Activated CD4-positive, CD25-positive, alpha-beta regulatory T cell treated with anti-CD3 and anti-CD28 coated beads, Interleukin-2, amount 50 U/mL, for 24 hours (primary cell): ENCODE results near the gene KLF8.
"Not testable (repeated sequence)": the region's sequence is repeated elsewhere in the genome, so short reads cannot be mapped to it uniquely, and the experiment has no call there.

ENCODE experiments used
- ATAC-seq, 2 donors: fragments of 150-1000 bp; cut with Tn5 transposase; one replicate each; pipeline ENCODE4 v1.10.0; 2021; ENCODE audit warnings: mild to moderate bottlenecking in 1 of 2, moderate library complexity in 1 of 2

The KLF8 gene

DNA sequence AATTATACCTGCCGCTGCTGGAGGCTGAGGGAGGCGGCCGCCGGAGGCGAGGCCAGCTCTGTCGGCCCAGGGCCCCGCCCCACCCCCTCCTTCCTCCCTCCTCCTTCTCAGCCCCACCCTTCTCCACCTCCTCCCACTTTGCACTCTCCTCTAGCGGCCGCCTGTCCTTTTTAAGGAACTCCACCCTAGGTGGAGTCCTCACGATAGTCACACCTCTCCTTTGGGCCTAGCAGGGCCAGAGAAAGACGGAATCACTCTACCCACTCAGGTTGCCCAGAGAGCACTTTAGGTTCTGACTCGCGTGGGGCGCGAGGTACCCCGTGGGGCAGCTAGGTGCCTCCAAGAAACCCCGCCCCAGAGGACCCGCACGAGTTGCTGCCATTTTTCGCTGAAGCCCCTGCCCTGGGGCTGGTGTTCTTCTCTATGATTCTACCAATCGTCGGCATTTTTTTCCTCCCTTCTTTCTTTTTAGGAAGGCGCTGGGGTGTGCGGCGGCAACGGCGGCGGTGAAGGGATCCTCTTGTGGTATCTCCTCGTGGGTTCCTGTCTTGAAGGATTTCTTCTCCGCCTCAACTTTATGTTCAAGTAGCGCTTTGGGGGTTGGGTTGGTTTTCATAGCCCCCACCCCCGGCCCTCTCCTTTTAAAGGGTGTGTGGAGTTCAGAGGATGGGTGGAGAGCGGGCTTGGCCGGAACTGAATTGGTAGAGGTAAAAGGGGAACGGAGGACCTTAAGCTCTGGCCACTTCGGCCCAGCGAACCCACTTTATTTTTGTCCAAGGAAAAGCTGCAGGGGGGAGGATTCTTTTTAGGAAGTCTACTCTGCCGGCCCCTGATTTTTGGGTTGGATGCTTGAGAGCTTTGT, at the start of gene KLF8:
TSS of gene KLF8 (plus strand) at position 136 of the 862 bp plus-strand sequence. CDS start 979 bp downstream, outside the sequence.
- ATAC-seq: peak; percentile 72 to 75

DNA sequence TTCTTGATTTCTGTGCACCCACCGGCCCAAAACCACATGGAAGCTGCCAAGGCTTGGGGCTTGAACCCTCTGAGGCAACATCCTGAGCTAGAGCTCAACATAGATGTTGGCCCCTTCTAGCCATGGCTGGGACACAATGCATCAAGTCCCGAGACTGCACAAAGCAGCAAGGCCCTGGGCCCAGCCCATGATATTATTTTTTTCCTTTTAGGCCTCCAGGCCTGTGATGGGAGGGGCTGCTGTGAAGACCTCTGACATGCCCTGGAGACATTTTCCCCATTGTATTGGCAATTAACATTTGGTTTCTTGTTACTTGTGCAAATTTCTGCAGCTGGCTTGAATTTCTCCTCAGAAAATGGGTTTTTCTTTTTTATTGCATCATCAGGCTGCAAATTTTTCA, 25.2 kb upstream of the KLF8 start:
- not testable (repeated sequence) for ATAC-seq

DNA sequence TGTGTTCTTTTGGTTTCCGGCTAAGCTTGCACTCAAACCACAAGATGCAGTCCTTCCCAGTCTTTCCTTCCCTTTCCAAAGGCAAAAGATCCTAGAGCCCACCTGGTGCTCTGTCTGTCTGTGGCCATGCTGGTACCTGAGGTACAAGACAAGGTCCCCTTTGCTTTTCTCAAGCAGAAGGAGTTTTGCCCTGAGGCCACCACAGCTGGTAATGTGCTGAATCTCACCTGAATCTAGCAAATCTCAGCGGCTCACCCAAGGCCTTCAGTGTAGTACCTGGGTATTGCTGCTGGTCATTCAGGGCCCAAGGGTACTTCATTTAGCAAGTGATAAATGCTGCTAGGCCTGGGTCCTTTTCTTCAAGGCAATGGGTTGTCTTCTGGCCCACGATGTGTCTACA, 20.5 kb upstream of the KLF8 start:
- no peak for ATAC-seq

DNA sequence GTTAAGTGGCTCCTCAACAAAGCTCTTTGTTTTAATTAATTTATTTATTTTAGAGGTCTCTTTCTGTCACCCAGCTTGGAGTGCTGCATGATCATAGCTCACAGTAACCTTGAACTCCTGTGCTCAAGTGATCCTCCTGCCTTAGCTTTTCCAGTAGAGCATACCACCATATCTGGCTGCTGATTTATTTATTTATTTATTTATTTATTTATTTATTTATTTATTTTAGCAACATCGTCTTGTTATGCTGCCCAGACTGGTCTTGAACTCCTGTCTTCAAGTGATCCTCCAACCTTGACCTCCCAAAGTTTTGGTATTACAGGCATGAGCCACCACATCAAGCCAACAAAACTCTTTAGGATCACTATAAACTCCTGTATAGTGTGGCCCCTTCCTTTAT, 15.8 kb upstream of the KLF8 start:
- no peak for ATAC-seq

DNA sequence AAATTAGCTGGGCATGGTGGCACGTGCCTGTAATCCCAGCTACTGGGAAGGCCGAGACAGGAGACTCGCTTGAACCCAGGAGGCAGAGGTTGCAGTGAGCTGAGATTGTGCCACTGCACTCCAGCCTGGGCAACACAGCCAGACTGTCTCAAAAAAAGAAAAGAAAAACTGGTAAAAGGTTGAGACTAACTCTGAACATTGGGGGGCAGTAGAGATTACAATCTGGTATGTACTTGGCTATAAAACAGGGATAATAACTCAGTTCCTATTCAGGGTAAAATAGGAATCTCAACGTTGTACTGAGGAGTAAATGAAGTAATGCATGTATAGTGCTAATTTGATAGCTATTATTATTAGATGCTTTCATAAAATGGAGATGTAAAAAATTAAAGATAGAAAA, 12.5 kb upstream of the KLF8 start:
- ATAC-seq: no peak

DNA sequence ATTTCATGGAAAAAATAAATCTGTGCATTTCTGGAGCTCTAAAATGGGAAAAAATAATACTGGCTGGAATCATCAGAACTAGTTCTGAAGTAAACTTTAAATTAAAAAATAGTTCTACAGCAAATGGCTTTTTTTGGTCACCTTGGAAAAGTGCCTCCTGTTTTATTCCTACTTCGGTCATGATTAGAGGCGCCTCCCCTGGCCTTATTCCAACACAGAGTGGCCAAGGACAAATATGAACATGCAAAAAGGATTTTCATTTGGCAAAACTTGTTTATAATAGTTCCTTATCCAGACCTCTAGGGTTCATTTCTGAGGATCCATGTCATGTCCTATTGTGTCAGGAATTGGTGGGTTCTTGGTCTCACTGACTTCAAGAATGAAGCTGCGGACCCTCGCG, 11.1 kb upstream of the KLF8 start:
- no peak for ATAC-seq

DNA sequence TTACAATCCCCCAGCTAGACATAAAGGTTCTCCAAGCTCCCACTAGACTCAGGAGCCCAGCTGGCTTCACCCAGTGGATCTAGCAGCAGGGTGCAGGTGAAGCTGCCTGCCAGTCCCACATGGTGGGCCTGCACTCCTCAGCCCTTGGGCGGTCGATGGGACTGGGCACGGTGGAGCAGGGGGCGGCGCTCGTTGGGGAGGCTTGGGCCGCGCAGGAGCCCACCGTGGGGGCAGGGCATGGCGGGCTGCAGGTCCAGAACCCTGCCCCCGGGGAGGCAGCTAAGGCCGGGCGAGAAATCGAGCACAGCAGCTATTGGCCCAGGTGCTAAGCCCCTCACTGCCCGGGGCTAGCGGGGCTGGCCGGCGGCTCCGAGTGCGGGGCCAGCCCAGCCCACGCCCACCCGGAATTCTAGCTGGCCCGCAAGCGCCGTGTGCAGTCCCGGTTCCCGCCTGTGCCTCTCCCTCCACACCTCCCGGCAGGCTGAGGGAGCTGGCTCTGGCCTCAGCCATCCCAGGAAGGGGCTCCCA, 9.6 kb upstream of the KLF8 start:
- no peak for ATAC-seq

DNA sequence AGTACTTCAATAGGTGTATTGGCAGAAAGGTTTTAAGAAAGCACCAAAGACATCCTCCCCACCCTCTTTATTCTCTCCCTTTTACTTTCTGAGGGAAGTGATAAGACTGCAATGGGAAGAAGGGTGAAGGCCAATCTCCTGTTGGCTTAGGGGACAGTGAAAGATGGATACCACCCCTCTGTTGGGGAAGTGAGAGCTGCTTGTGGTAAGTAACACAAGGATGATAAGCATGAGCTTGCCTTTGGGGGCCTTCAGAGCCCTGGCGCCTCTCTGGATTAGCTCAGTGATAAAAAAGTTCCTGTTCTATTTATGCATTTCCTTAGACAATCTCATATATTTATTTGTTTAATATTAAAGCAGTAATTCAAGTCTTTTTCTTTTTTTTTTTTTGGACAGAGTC, 5.2 kb upstream of the KLF8 start:
- ATAC-seq: no peak

DNA sequence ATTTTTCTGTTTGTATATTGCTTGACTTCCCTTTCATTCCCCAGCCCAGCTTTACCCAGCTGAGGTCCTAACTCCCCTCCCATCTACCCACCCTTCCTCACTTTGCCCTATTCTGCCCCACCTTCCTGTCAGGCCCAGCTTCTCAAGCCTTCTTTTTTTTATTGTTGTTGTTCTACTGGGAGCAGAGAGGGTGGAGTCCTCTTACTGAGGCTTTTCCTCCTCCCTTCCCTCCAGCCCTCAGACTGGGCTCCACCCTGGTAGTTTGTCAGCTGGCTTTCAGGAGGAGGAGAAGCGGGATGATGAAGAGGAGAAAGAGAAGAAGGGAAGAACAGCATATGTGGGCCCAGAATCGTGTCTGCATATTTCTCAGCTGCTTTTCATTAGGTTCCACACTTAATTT, 3.2 kb upstream of the KLF8 start:
- ATAC-seq: no peak

DNA sequence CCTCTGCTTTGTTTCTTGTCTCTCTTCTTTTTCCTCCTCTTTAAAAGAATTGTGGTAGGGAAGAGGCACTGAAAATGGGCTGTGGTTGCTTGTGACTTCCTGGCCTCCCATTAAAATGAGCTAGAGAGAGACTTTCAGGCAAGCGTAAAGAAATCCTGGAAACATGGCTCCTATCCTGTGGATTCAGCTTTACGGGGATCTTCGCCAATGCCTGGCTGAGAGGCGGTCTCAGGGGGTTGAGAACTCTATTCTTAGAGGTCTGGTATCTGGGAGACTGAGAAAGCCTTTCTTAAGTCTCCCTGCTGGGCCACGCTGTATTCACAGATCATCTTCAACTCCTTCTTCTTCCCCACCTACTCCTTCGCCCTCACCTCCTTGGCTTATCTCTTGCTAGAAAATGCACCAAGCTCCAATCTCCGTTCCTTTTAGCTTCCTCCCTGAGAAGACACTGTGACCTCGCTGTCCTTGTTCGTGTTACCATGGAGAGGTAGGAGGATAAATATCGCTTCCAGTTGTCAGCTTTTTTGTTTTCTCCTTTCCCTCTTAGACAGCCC, 542 bp upstream of the KLF8 start:
- no peak for ATAC-seq

DNA sequence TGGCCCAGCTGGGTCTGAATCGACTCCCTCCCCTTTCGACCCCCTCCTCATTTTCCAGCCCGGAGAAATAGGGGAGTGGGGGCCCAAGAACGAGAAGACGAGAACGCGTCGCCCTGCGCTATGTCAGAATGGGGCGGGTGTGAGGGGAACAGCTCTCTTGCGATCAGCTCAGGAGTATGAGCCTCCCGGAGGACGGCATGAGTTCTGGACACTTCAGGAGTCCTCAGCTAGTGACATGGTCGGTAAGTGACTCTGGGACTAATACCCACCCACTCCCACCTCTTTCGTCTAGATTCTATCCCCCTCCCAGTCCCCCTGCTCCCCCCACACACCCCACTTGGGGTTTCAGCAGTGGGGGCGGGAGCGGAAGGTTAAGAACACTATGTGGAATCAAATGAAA, 944 bp downstream of the KLF8 start:
- ATAC-seq: no peak

DNA sequence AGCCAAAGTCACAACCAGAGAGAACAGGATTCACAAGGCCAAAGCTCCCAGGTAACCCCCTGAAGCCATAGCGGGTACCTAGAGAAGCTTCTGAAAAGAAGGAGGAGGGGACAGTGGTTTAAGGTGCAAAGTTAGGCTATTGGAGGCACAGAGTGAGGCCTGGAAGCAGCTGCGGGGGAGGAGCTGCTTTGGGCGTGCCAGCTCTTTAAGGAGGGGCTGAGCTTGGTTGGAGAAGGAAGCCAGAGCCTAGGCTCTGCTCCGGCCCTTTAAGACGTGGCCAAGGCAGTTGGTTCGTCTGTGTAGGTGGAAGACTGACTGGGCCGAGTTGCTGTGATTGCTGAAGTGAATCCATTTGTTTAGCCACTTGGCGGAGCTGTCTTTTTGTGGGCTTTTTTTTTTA, 1.5 kb downstream of the KLF8 start:
- peak in 1 of 2 donors; percentile 30 for ATAC-seq

DNA sequence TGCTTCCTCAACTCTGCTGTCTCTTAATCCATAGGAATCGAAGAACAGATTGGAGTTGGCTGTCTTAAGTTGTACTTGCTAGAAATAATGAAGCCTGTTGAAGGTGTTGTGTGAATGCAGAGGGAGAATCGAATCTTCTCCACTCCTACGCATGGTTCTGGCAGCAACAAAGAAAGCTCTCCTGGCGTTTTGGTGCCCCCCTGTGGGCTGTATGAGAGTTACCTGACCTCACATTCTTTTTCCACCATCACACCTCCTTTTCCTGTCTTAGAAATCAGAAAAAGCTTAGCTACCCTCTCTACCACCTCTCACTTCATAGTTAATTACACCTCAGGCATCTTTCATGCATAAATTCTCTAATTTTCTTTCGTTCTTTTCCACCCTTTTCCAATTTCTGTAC, 16.3 kb downstream of the KLF8 start:
- ATAC-seq: peak in 1 of 2 donors; percentile 43

DNA sequence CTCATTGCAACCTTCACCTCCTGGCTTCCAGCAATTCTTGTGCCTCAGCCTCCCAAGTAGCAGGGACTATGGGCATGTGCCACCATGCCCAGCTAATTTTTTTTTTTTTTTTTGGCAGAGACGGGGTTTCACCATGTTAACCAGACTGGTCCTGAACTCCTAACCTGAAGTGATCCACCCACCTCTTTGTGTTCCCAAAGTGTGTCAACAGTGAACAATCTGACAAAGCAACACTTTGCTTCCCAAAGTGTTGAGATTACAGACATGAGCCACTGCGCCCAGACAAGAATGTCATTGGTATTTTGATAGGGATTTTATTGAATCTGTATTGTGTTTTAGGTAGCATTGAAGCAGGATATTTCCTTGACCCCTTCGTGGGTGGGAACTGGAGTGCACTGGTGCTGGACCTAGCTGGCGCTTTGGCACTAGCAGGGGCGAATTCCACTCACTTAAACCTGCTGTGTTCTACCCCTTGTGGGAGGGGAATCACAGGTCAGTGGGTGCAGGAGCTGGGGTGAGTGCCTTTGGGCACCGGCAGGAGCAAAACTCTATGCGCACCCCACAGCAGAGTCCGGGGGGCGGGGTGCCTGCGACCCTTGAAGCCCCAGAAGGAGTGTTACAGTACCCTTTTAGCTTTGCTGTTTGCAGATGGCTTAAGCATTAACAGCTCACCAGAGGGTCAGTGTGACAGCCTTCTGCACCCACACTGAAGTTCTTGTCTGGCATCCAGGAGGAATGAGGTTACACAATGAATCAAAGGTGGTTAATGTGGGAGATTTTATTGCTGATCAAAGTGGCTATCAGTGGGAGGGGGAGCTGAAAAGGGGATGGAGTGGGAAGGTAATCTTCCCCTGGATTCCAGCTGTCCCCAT, 21.9 kb downstream of the KLF8 start:
- no peak for ATAC-seq

DNA sequence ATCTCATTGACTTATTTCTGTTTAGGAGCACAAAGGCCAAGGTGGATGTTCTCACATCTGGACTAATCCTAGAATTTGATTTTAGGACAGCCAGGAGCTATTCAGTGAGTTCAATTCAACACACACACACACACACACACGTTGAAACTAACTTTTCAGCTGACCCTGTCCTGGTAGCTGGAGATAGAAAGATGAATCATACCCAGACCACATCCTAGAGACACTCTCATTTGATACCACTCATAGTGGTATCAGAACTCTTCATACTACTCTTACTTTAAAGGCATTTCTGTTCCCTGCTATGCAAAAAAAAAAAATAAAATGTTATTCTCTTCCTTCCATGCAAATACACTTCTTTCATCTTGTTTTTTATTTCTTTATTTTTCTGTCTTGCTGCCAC, 36.7 kb downstream of the KLF8 start:
- ATAC-seq: peak in 1 of 2 donors; percentile 38

DNA sequence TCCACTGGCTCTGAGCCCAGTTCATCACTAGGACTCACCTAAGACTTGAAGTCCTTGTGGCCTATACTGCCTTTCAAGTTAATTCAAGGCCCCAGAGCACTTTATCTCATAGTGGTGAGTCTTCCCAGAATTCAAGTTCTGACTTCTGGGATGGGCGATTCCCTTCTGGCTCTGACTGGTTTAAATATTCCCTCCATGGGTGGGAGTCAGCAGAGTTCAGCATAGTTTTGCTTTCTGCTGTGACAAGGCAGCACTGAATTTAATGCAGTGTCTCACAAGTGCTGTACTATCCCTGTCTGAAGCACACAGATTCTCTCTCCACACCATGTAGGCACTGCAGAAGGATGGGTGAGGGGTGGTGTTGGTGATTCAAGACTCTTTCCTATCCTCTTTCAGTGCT, 46.5 kb downstream of the KLF8 start:
- ATAC-seq: no peak

DNA sequence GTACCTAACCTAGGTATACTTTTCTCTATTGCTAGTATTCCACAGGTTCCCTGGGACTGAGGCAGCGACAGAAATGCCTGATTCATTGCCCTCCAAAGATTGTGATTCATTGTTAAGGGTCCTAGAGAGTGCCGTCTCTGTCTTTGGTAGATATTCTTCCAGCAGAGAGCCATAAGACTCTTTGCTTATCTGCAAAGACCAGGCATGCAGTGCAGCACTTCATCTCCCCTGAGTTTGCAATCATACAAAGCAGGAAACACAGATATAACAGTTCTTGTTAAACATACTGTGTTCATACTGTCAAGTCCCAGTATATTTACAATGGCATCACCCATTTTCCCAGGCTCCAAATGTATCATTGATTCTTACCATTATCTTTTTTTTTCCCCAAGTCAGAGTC, 47.7 kb downstream of the KLF8 start:
- no peak for ATAC-seq

DNA sequence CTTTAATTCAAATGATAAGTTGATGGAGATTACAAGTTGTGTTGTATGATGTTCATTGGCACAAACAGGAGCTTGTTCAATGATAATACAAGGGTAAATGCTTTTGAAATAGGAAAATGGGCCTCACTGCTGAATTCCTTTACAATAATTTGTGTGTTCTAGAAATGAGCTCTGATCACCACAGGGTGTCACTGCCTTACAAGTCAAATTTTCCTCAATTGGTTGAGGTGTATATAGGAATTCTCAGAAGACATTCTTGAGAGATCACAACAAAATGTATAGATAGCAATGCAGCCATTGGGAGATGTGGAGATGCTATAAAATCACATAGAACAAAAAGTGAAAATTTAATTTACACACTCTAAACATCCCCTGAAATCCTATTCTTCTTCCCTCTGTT, 49.6 kb downstream of the KLF8 start:
- no peak for ATAC-seq

DNA sequence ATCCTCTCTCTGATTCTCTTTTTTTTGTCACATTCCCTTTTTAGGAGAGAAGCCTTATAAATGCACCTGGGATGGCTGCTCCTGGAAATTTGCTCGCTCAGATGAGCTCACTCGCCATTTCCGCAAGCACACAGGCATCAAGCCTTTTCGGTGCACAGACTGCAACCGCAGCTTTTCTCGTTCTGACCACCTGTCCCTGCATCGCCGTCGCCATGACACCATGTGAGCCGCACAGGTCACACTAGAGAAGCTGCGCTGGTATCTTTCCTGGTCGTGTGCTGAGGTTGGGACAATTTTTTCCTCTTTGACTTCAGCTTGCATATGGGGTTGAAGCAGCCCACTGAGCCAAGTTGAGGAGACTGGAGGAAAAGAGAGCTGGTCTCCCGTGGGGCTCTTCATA, 52.1 kb downstream of the KLF8 start:
- ATAC-seq: no peak

DNA sequence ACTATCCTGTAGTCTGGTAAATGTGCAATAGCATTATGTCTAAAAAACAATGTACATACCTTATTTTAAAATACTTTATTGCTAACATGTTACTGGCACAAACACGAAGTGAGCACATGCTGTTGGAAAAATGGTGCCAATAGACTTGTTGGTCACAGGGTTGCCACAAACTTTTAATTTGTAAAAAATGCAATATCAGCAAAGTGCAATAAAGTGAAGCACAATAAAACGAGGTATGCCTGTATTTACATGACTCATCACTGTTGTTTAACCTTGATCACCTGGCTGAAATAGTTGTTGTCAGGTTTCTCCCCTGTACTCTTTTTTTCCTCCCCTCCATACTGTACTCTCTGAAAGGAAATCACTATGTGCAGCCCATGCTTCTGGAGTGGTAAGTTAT, 56.5 kb downstream of the KLF8 start:
- ATAC-seq: no peak

DNA sequence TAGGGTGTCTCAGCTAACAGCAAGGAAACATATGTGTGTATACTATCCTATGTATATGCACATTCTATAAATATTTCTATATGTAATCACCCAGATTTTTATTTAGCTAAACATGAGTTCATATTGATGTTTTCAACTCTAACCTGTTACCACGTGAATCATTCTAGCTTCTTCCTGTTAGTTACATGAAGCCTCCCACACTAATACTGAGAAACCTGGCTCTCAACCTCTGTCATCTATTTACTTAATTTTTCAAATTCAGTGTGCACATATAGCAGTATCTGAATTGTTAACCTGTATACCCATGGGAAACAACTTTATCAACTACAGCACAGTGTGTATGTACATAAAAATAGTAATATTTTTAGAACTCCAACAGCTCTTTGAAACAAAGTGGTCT, 57.3 kb downstream of the KLF8 start:
- no peak for ATAC-seq

DNA sequence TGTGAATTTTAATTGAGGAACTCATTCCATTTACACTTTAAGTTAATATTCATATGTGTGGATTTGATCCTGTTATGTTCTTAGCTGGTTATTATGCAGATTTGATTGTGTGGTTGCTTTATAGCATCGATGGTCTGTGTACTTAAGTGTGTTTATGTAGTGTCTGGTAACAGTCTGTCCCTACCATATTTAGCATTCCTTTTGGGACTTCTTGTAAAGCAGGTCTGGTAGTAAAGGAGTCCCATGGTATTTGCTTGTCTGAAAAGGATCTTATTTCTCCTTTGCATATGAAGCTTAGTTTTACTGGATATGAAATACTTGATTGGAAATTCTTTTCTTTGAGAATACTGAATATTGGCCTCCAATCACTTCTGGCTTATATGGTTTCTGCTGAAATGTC, 76.6 kb downstream of the KLF8 start:
- no peak for ATAC-seq

DNA sequence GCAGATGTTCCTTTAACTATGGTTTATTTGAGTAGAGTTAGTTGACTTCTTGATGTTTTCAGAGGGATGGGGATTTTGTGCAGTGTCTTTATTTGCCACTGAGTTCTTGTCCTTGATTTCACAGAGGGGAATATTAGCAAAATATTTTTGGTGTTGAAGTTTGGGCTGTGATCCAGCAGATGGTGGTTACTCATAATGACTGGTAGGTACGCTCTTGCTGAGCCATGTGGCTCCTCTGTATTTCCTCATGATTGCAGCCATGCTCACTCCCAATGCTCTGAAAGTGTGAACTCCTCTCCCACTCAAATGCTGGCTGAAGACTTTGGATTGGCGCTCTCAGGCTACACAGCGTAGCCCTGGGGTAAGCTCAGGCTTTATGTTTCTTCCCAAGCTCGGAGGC, 77.7 kb downstream of the KLF8 start:
- no peak for ATAC-seq
